OCI-LY3 (cell line): ENCODE results near the gene RNF111.

Experiments
- H2AFZ ChIP-seq: fragments of 200-600, 300-600 bp; shearing (Covaris generic); 2 replicates; pipeline ENCODE4 v1.6.0; 2014; ENCODE audit warnings: antibody characterized with exemption, low read depth, low read length
- H3K27ac ChIP-seq: fragments of 200-600, 300-600 bp; sonication (generic); 2 replicates; pipeline ENCODE4 v1.5.1; 2014; ENCODE audit warnings: mild to moderate bottlenecking, low read length, moderate library complexity, mixed read lengths
- H3K27me3 ChIP-seq: fragments of 200-600, 300-600 bp; sonication (generic); 2 replicates; pipeline ENCODE4 v1.6.1; 2014; ENCODE audit warnings: low read depth, low read length, mixed read lengths
- H3K36me3 ChIP-seq: fragments of 200-600, 300-600 bp; sonication (generic); replicated peaks from 2 replicates; pipeline ENCODE3; 2014; ENCODE audit warnings: low read depth, low read length, mixed read lengths
- H3K4me1 ChIP-seq: fragments of 300-600, 200-600 bp; sonication (generic); 2 replicates; pipeline ENCODE4 v1.6.1; 2014; ENCODE audit warnings: low read length, mixed read lengths
- H3K4me2 ChIP-seq: fragments of 200-600, 300-600 bp; sonication (generic); 2 replicates; pipeline ENCODE4 v1.6.1; 2014; ENCODE audit warnings: low read length, mixed read lengths
- H3K4me3 ChIP-seq: fragments of 300-600, 200-600 bp; sonication (generic); 2 replicates; pipeline ENCODE4 v1.5.1; 2014; ENCODE audit warnings: antibody characterized with exemption, mild to moderate bottlenecking, low read length, moderate library complexity
- H3K79me2 ChIP-seq: fragments of 300-600, 200-600 bp; shearing (Covaris generic); 2 replicates; pipeline ENCODE4 v1.6.1; 2014; ENCODE audit warnings: mild to moderate bottlenecking, low read length, mixed read lengths
- H3K9ac ChIP-seq: fragments of 300-600, 200-600 bp; shearing (Covaris generic); 2 replicates; pipeline ENCODE4 v1.6.0; 2014; ENCODE audit warnings: mild to moderate bottlenecking, low read length, moderate library complexity
- H3K9me3 ChIP-seq: fragments of 200-600, 300-600 bp; shearing (Covaris generic); 2 replicates; pipeline ENCODE4 v1.6.1; 2014; ENCODE audit warnings: low read length, mixed read lengths; ENCODE audit not compliant: insufficient read depth
- H4K20me1 ChIP-seq: fragments of 200-600, 300-600 bp; sonication (generic); 2 replicates; pipeline ENCODE4 v1.6.1; 2016; ENCODE audit warnings: low read length, mixed read lengths; ENCODE audit not compliant: insufficient read depth
- CTCF ChIP-seq: fragments of 200-600, 300-600 bp; sonication (generic); IDR thresholded peaks from 2 replicates; pipeline ENCODE4 v1.5.1; 2014; ENCODE audit warnings: antibody characterized with exemption, low read length, low read depth
- EZH2phosphoT487 ChIP-seq: fragments of 200-600 bp; shearing (Covaris generic); IDR thresholded peaks from 2 replicates; pipeline ENCODE4 v1.6.1; 2018; ENCODE audit warnings: antibody characterized with exemption, mixed run types, low read depth

The RNF111 gene

GRCh38 chr15:59094077-59094476 lies 106.6 kb downstream of the RNF111 start:
- Histone ChIP-seq H3K27me3 (no peaks in the 10 kb centered on the region), H3K79me2 (no peaks in the 10 kb centered on the region), H3K4me2 (no peak overlapping the region), H3K9me3 (no peaks in the 10 kb centered on the region), H3K4me3 (no peak overlapping the region), H4K20me1 (no peaks in the 10 kb centered on the region), H3K9ac (no peak overlapping the region), H3K27ac (no peak overlapping the region), H2AFZ (no peak overlapping the region), H3K36me3 (peaks cover 36% of the 10 kb centered on the region), H3K4me1 (no peaks in the 10 kb centered on the region)
- TF ChIP-seq CTCF (no peak), EZH2phosphoT487 (no peak)

GRCh38 chr15:59096429-59096828 lies 109.0 kb downstream of the RNF111 start:
- no peaks in the 10 kb centered on the region for H3K27me3 ChIP-seq
- no peak overlapping the region for H3K27ac ChIP-seq
- H2AFZ ChIP-seq: no peak overlapping the region
- H3K9ac ChIP-seq: no peak overlapping the region
- H3K79me2 ChIP-seq: no peaks in the 10 kb centered on the region
- no peak overlapping the region for H3K4me2 ChIP-seq
- TF ChIP-seq EZH2phosphoT487: no peak
- TF ChIP-seq CTCF: no peak
- no peaks in the 10 kb centered on the region for H4K20me1 ChIP-seq
- H3K36me3 ChIP-seq: peaks cover 33% of the 10 kb centered on the region
- H3K9me3 ChIP-seq: no peaks in the 10 kb centered on the region
- no peak overlapping the region for H3K4me3 ChIP-seq
- H3K4me1 ChIP-seq: no peaks in the 10 kb centered on the region

- no peaks in the 10 kb centered on the region for H3K79me2 ChIP-seq
- H3K9ac ChIP-seq: no peak overlapping the region
- no peaks in the 10 kb centered on the region for H3K9me3 ChIP-seq
- H3K4me1 ChIP-seq: peaks cover 2% of the 10 kb centered on the region
- H3K27me3 ChIP-seq: no peaks in the 10 kb centered on the region
- H2AFZ ChIP-seq: no peak overlapping the region
- TF ChIP-seq CTCF (no peak), EZH2phosphoT487 (no peak)
- no peak overlapping the region for H3K4me2 ChIP-seq
- H3K27ac ChIP-seq: no peak overlapping the region
- no peak overlapping the region for H3K4me3 ChIP-seq
- H4K20me1 ChIP-seq: no peaks in the 10 kb centered on the region
- peaks cover 23% of the 10 kb centered on the region for H3K36me3 ChIP-seq
These were observed 111.8 kb downstream of the RNF111 start for GRCh38 chr15:59099162-59099685.

GRCh38 chr15:59104602-59104911 lies 117.1 kb downstream of the RNF111 start:
- H3K27me3 ChIP-seq: no peaks in the 10 kb centered on the region
- H3K36me3 ChIP-seq: peaks cover 28% of the 10 kb centered on the region
- peak overlapping the region; percentile 80 for H3K9ac ChIP-seq
- no peaks in the 10 kb centered on the region for H4K20me1 ChIP-seq
- H3K27ac ChIP-seq: peak overlapping the region; percentile 68
- H3K9me3 ChIP-seq: no peaks in the 10 kb centered on the region
- H3K4me2 ChIP-seq: peak overlapping the region; percentile 67
- H3K79me2 ChIP-seq: peaks cover 15% of the 10 kb centered on the region
- H2AFZ ChIP-seq: peak overlapping the region; percentile 67
- TF ChIP-seq CTCF: no peak
- no peak for TF ChIP-seq EZH2phosphoT487
- peak overlapping the region; percentile 85 for H3K4me3 ChIP-seq
- H3K4me1 ChIP-seq: peaks cover 11% of the 10 kb centered on the region
